Lung microvascular endothelial cell (primary cell): ENCODE measurements around the gene CXXC5. TPM values are rescaled to one million over a fixed set of nuclear protein-coding genes. Genes with fewer than 3 reads are reported as not detected.
A peak's percentile ranks its signal among the peaks of the same experiment; 100 is the strongest.

Source experiments
- DNase-seq, 2 donors: peaks; one replicate each; pipeline versions ENCODE4 v3.0.0 to v3.0.0-alpha.2; 2010; ENCODE audit warnings: low read depth in 2 of 2
- total RNA-seq: library from RNA; depleted of rRNA; stranded (reverse); fragments of >200 nt; gene quantifications from 2 replicates; pipeline ENCODE4 v1.2.1, GENCODE V29; 2014

The CXXC5 gene
- total RNA-seq, 1 donor from 2014 or later: 39.1 TPM

- DNase-seq: peak in 1 of 2 donors; percentile 85
Measured at GRCh38 chr5:139651043-139651834, 3.1 kb downstream of the CXXC5 start.

- DNase-seq: peak; percentile 65 to 66
Measured at GRCh38 chr5:139651853-139652787, 4.0 kb downstream of the CXXC5 start.

GRCh38 chr5:139652788-139653241, 4.7 kb downstream of the CXXC5 start:
- DNase-seq: peak in 1 of 2 donors; percentile 62

GRCh38 chr5:139653616-139654015, 5.5 kb downstream of the CXXC5 start:
- DNase-seq: no peak

GRCh38 chr5:139654464-139654863, 6.3 kb downstream of the CXXC5 start:
- no peak for DNase-seq

- DNase-seq: no peak
Measured at GRCh38 chr5:139654871-139655491, 6.8 kb downstream of the CXXC5 start.

GRCh38 chr5:139655727-139656271, 7.7 kb downstream of the CXXC5 start:
- peak; percentile 46 to 74 for DNase-seq

GRCh38 chr5:139657363-139658321, 9.5 kb downstream of the CXXC5 start:
- no peak for DNase-seq

GRCh38 chr5:139658501-139658927, 10.4 kb downstream of the CXXC5 start:
- peak; percentile 59 to 65 for DNase-seq

- DNase-seq: peak; percentile 35 to 62
Measured at GRCh38 chr5:139658928-139659667, 10.9 kb downstream of the CXXC5 start.

- DNase-seq: no peak
Measured at GRCh38 chr5:139659695-139660101, 11.5 kb downstream of the CXXC5 start.

- DNase-seq: peak in 1 of 2 donors; percentile 46
Measured at GRCh38 chr5:139660105-139660922, 12.2 kb downstream of the CXXC5 start.

- DNase-seq: peak; percentile 47 to 89
Measured at GRCh38 chr5:139660923-139661814, 13.0 kb downstream of the CXXC5 start.

- DNase-seq: no peak
Measured at GRCh38 chr5:139662617-139663016, 14.5 kb downstream of the CXXC5 start.

- DNase-seq: no peak
Measured at GRCh38 chr5:139663207-139664085, 15.3 kb downstream of the CXXC5 start.

GRCh38 chr5:139664086-139664693, 16.0 kb downstream of the CXXC5 start:
- DNase-seq: no peak
